ENCODE measurements around the gene FRY. TPM values are rescaled to one million over a fixed set of nuclear protein-coding genes. Genes with fewer than 3 reads are reported as not detected.

The FRY gene
- total and polyA plus RNA-seq, 2 of the 13 experiments (the other 11 are each of a cell fraction or from before 2014, with no cell fraction given) = 8.2 to 13.1 TPM

GRCh38 chr13:32195713-32196112, 164.1 kb downstream of the FRY start:
- in situ Hi-C loops (cut with HindIII; ENCODE audit: extremely low pct_ligation_motif_present, low pct_unique_long_range_greater_than_20kb) = no loop called here
- no TSS peak for BruUV-seq (replicated peaks)
- no peaks in the 10 kb centered on the region for H4K20me1 ChIP-seq (ENCODE audit: insufficient read depth, low read length)
- TF ChIP-seq KAT8 (CRISPR knock-in tag; IDR thresholded peaks at IDR 0.05) (no peak), SSRP1 (CRISPR knock-in tag; IDR thresholded peaks at IDR 0.05) (no peak), GZF1 (CRISPR knock-in tag; IDR thresholded peaks at IDR 0.05) (no peak), SP1 (IDR thresholded peaks at IDR 0.05) (no peak), SP1 (CRISPR knock-in tag; IDR thresholded peaks at IDR 0.05) (no peak), ZNF274 (CRISPR knock-in tag; IDR thresholded peaks at IDR 0.05) (no peak), SMARCC2 (IDR thresholded peaks at IDR 0.05) (no peak), ZSCAN21 (CRISPR knock-in tag; IDR thresholded peaks at IDR 0.05; ENCODE audit: borderline replicate concordance) (no peak), ZUFSP (CRISPR knock-in tag; IDR thresholded peaks at IDR 0.05; ENCODE audit: borderline replicate concordance) (no peak), ZNF672 (CRISPR knock-in tag; IDR thresholded peaks at IDR 0.05) (no peak), SOX5 (CRISPR knock-in tag; IDR thresholded peaks at IDR 0.05; ENCODE audit: borderline replicate concordance) (peak; percentile 84), ZNF20 (CRISPR knock-in tag; IDR thresholded peaks at IDR 0.05) (no peak), ZSCAN22 (CRISPR knock-in tag; IDR thresholded peaks at IDR 0.05) (no peak), HDAC2 (CRISPR knock-in tag; IDR thresholded peaks at IDR 0.05) (0 out of 2 replicates have a peak, but pooled peaks have one; percentile 20), HNF4A (CRISPR knock-in tag; IDR thresholded peaks at IDR 0.05) (peak; percentile 54), POGZ (CRISPR knock-in tag; IDR thresholded peaks at IDR 0.05) (0 out of 2 replicates have a peak, but pooled peaks have one; percentile 23)
- TF ChIP-seq, protein P1, sequence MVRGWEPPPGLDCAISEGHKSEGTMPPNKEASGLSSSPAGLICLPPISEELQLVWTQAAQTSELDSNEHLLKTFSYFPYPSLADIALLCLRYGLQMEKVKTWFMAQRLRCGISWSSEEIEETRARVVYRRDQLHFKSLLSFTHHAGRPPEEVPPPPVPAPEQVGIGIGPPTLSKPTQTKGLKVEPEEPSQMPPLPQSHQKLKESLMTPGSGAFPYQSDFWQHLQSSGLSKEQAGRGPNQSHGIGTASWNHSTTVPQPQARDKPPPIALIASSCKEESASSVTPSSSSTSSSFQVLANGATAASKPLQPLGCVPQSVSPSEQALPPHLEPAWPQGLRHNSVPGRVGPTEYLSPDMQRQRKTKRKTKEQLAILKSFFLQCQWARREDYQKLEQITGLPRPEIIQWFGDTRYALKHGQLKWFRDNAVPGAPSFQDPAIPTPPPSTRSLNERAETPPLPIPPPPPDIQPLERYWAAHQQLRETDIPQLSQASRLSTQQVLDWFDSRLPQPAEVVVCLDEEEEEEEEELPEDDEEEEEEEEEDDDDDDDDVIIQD (CRISPR knock-in tag; IDR thresholded peaks at IDR 0.05; ENCODE audit: low read depth) = peak; percentile 37; the same call in 1 of the 2 replicates
- TF ChIP-seq, protein P2, sequence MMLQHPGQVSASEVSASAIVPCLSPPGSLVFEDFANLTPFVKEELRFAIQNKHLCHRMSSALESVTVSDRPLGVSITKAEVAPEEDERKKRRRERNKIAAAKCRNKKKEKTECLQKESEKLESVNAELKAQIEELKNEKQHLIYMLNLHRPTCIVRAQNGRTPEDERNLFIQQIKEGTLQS (CRISPR knock-in tag; IDR thresholded peaks at IDR 0.05) = no peak
- TF ChIP-seq, protein P3, sequence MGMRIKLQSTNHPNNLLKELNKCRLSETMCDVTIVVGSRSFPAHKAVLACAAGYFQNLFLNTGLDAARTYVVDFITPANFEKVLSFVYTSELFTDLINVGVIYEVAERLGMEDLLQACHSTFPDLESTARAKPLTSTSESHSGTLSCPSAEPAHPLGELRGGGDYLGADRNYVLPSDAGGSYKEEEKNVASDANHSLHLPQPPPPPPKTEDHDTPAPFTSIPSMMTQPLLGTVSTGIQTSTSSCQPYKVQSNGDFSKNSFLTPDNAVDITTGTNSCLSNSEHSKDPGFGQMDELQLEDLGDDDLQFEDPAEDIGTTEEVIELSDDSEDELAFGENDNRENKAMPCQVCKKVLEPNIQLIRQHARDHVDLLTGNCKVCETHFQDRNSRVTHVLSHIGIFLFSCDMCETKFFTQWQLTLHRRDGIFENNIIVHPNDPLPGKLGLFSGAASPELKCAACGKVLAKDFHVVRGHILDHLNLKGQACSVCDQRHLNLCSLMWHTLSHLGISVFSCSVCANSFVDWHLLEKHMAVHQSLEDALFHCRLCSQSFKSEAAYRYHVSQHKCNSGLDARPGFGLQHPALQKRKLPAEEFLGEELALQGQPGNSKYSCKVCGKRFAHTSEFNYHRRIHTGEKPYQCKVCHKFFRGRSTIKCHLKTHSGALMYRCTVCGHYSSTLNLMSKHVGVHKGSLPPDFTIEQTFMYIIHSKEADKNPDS (CRISPR knock-in tag; IDR thresholded peaks at IDR 0.05) = no peak
- TF ChIP-seq, protein P4, sequence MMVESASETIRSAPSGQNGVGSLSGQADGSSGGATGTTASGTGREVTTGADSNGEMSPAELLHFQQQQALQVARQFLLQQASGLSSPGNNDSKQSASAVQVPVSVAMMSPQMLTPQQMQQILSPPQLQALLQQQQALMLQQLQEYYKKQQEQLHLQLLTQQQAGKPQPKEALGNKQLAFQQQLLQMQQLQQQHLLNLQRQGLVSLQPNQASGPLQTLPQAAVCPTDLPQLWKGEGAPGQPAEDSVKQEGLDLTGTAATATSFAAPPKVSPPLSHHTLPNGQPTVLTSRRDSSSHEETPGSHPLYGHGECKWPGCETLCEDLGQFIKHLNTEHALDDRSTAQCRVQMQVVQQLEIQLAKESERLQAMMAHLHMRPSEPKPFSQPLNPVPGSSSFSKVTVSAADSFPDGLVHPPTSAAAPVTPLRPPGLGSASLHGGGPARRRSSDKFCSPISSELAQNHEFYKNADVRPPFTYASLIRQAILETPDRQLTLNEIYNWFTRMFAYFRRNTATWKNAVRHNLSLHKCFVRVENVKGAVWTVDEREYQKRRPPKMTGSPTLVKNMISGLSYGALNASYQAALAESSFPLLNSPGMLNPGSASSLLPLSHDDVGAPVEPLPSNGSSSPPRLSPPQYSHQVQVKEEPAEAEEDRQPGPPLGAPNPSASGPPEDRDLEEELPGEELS (CRISPR knock-in tag; IDR thresholded peaks at IDR 0.05) = 0 out of 2 replicates have a peak, but pooled peaks have one; percentile 12

More at GRCh38 chr13:32195713-32196112, 164.1 kb downstream of the FRY start:
- intact Hi-C loops (cut with micrococcal nuclease; ENCODE audit: unreplicated experiment) = no loop called here
- FAIRE-seq (peak; percentile 86), ATAC-seq (peak; percentile 91), DNase-seq (ENCODE audit: low spot score) (peak; percentile 78)
- Histone ChIP-seq H3K36me3 (replicated peaks in 1 of 2; ENCODE audit: control insufficient read depth in 1 of 2, insufficient read depth in 2 of 2, low read length in 2 of 2) (no peaks in the 10 kb centered on the region; a peak in 2 of 5 replicates), H3K4me3 (replicated peaks in 1 of 3; ENCODE audit: insufficient read depth in 1 of 3, low read depth in 2 of 3, low read length in 3 of 3) (no peak overlapping the region), H3K27me3 (ENCODE audit: control insufficient read depth in 1 of 2, insufficient read depth in 2 of 2, low read length in 2 of 2) (no peaks in the 10 kb centered on the region), H3K4me2 (ENCODE audit: low read depth, low read length) (peak overlapping the region; percentile 31; the same call in 1 of the 2 replicates), H3K27ac (ENCODE audit: extremely low read length, insufficient read depth, low read length) (no peak overlapping the region), H2AFZ (ENCODE audit: low read length) (no peak overlapping the region), H3K9me3 (ENCODE audit: low read length) (no peaks in the 10 kb centered on the region), H3K4me1 (ENCODE audit: insufficient read depth, low read length) (peaks cover 15% of the 10 kb centered on the region), H3K9ac (ENCODE audit: insufficient read depth, low read depth, low read length) (no peak overlapping the region), H3K79me2 (ENCODE audit: insufficient read depth, low read length) (no peaks in the 10 kb centered on the region)
- ChIA-PET CTCF (ENCODE audit: low intra/inter-chr PET ratio, low total read pairs) (no interaction called here), POLR2A (no interaction called here)

Measured in HepG2 (cell line).